ENCODE results near the gene CDH4. TPM values are rescaled to one million over a fixed set of nuclear protein-coding genes. Genes with fewer than 3 reads are reported as not detected.

CDH4 gene
- total and polyA plus RNA-seq, 2 of the 4 experiments (the other 2 are of a cell fraction): 1.6 to 3.5 TPM

- Histone ChIP-seq H3K18ac (ENCODE audit: low read depth, low read length) (no peak overlapping the region), H2BK20ac (ENCODE audit: low read depth, low read length) (no peak overlapping the region), H2BK5ac (ENCODE audit: low read depth, low read length, poor library complexity, severe bottlenecking) (no peak overlapping the region), H3K9ac (ENCODE audit: low read depth, low read length) (no peak overlapping the region), H3K27me3 (ENCODE audit: control insufficient read depth, insufficient read depth, low read length) (no peaks in the 10 kb centered on the region), H3K4me2 (ENCODE audit: low read depth, low read length) (no peak overlapping the region), H3K36me3 (ENCODE audit: control insufficient read depth, insufficient read depth, low read length) (no peaks in the 10 kb centered on the region), H2AK9ac (replicated peaks; ENCODE audit: low read depth, low read length, poor library complexity) (no peak overlapping the region), H3K23ac (ENCODE audit: low read depth, low read length) (no peak overlapping the region), H3K4ac (ENCODE audit: low read depth, low read length) (no peak overlapping the region), H4K20me1 (ENCODE audit: insufficient read depth, low read length) (no peaks in the 10 kb centered on the region), H3K56ac (ENCODE audit: extremely low read depth, insufficient read depth, low read length) (no peak overlapping the region), H2BK120ac (ENCODE audit: low read depth, low read length) (no peak overlapping the region), H3K4me1 (ENCODE audit: control insufficient read depth, insufficient read depth, low read length) (peaks cover 5% of the 10 kb centered on the region; the same call in 1 of the 2 replicates), H4K91ac (ENCODE audit: insufficient read depth, low read depth, low read length) (no peak overlapping the region), H4K5ac (ENCODE audit: low read depth, low read length) (no peak overlapping the region), H3K27ac (ENCODE audit: insufficient read depth, low read length) (no peak overlapping the region), H3K4me3 (ENCODE audit: insufficient read depth, low read depth, low read length) (no peak overlapping the region), H2AK5ac (ENCODE audit: low read depth, low read length) (no peak overlapping the region), H3K14ac (replicated peaks; ENCODE audit: low read depth, low read length) (no peak overlapping the region), H4K8ac (ENCODE audit: low read depth in 2 of 2, low read length in 2 of 2) (no peak overlapping the region), H3K79me1 (ENCODE audit: low read depth in 1 of 2, low read length in 2 of 2) (peaks cover 0 to 5% of the 10 kb centered on the region in 2 experiments; a peak in 1 of 4 replicates), H2AFZ (replicated peaks; ENCODE audit: low read length, poor library complexity) (peak overlapping the region; percentile 17), H3K9me1 (ENCODE audit: insufficient read depth, low read length) (peaks cover 13% of the 10 kb centered on the region; the same call in 1 of the 2 replicates), H2BK15ac (ENCODE audit: low read depth, low read length) (no peak overlapping the region), H3K9me3 (ENCODE audit: control insufficient read depth, insufficient read depth, low read length) (no peaks in the 10 kb centered on the region)
- ChIA-PET POLR2A (ENCODE audit: unreplicated experiment) (no interaction called here), CTCF (no interaction called here)
- intact Hi-C loops (cut with micrococcal nuclease) (no loop called here), dilution Hi-C loops (cut with HindIII; ENCODE audit: low sequenced_read_pairs, unreplicated experiment) (no loop called here), in situ Hi-C loops (cut with MboI; ENCODE audit: low sequenced_read_pairs) (no loop called here)
- TF ChIP-seq RFX5 (IDR thresholded peaks at IDR 0.05; ENCODE audit: low read depth, low read length) (no peak), MXI1 (IDR thresholded peaks at IDR 0.05; ENCODE audit: borderline replicate concordance, low read depth, low read length) (no peak), RCOR1 (IDR thresholded peaks at IDR 0.05; ENCODE audit: insufficient replicate concordance, low read length) (no peak), NFE2L2 (IDR thresholded peaks at IDR 0.05; ENCODE audit: low read depth, low read length) (no peak), BHLHE40 (IDR thresholded peaks at IDR 0.05; ENCODE audit: low read depth, low read length) (no peak), CHD1 (IDR thresholded peaks at IDR 0.05; ENCODE audit: low read depth, low read length) (no peak), RAD21 (IDR thresholded peaks at IDR 0.05; ENCODE audit: low read length) (no peak), ELK1 (IDR thresholded peaks at IDR 0.05; ENCODE audit: borderline replicate concordance, low read depth, low read length) (no peak), CEBPB (IDR thresholded peaks at IDR 0.05; ENCODE audit: low read depth, low read length) (no peak), CTCF (conservative IDR thresholded peaks at IDR 0.05; ENCODE audit: low read depth, low read length) (no peak), USF2 (IDR thresholded peaks at IDR 0.05; ENCODE audit: low read depth, low read length) (no peak), FOS (IDR thresholded peaks at IDR 0.05; ENCODE audit: low read depth, low read length) (no peak), POLR2A (IDR thresholded peaks at IDR 0.05; ENCODE audit: low read depth, low read length) (no peak), MAZ (IDR thresholded peaks at IDR 0.05; ENCODE audit: borderline replicate concordance, low read depth, low read length) (no peak), SMC3 (IDR thresholded peaks at IDR 0.05; ENCODE audit: low read depth, low read length) (no peak), MAFK (IDR thresholded peaks at IDR 0.05; ENCODE audit: low read depth, low read length) (no peak)
- no TSS peak for BruUV-seq (replicated peaks)
- peak; percentile 19; the same call in 1 of the 2 replicates for ATAC-seq (ENCODE audit: low read depth)
- peak; percentile 25 for DNase-seq
- WGBS, 2 experiments (ENCODE audit: extremely low coverage in 2 of 2, insufficient read length in 1 of 2): 17% methylated on average over 8 of the region's 18 CpGs; no CpG with 5 or more reads in 1 of the 2 experiments
Observed at GRCh38 chr20:61434341-61434781, 182.3 kb downstream of the CDH4 start.

All from IMR-90 (cell line).